Panc1 (cell line): Measurements from ENCODE around the gene GRK2. TPM values are rescaled to one million over a fixed set of nuclear protein-coding genes. Genes with fewer than 3 reads are reported as not detected.

ENCODE experiments used
- ATAC-seq: fragments of 200-7000 bp; cut with Tn5 transposase; 2 replicates; pipeline ENCODE4 v1.9.1; 2020; ENCODE audit warnings: mild to moderate bottlenecking, moderate library complexity
- BruUV-seq: library from RNA; stranded (reverse); fragments of 400-500 nt; replicated peaks from 2 replicates; lab custom pipeline; 2021; lab: Mats Ljungman, UMichigan
- CTCF ChIA-PET: fragments of 300-600 bp; sonication (Branson Sonifier 250); formaldehyde crosslinking; loops from one replicate; lab custom pipeline; 2022; ENCODE audit warnings: antibody characterized with exemption; lab: Charles Lee
- POLR2A ChIA-PET: fragments of 300-600 bp; sonication (Branson Sonifier 250); formaldehyde crosslinking; loops from one replicate; lab custom pipeline; 2022; ENCODE audit warnings: antibody characterized with exemption; lab: Charles Lee
- DNase-seq: peaks from one replicate; pipeline ENCODE4 v3.0.0-alpha.2; 2010; ENCODE audit warnings: low read depth, low spot score
- H3K27ac ChIP-seq: 2 replicates; pipeline ENCODE4 v1.5.1; 2011; ENCODE audit warnings: mild to moderate bottlenecking, low read length, inconsistent platforms
- H3K27me3 ChIP-seq: fragments of 200-500 bp; sonication (Bioruptor generic); 2 replicates; pipeline ENCODE4 v1.6.0; 2014; ENCODE audit warnings: low read length, inconsistent platforms; ENCODE audit not compliant: control insufficient read depth, insufficient read depth
- H3K36me3 ChIP-seq: fragments of 200-500 bp; sonication (Bioruptor generic); 2 replicates; pipeline ENCODE4 v1.5.1; 2014; ENCODE audit warnings: inconsistent platforms, mild to moderate bottlenecking, low read length, moderate library complexity; ENCODE audit not compliant: control insufficient read depth, insufficient read depth
- H3K4me1 ChIP-seq: 2 replicates; pipeline ENCODE4 v1.5.1; 2011; ENCODE audit warnings: inconsistent platforms, mild to moderate bottlenecking, low read length, moderate library complexity; ENCODE audit not compliant: control insufficient read depth, insufficient read depth
- H3K4me3 ChIP-seq, 2 experiments: 2 replicates each; pipeline ENCODE4 v1.5.1; 2011 to 2012; ENCODE audit warnings: low read depth in 2 of 2, low read length in 2 of 2, mild to moderate bottlenecking in 2 of 2, inconsistent platforms in 1 of 2, moderate library complexity in 1 of 2
- H3K9me3 ChIP-seq: fragments of 200-500 bp; sonication (Bioruptor generic); 2 replicates; pipeline ENCODE4 v1.5.1; 2014; ENCODE audit warnings: low read depth, mild to moderate bottlenecking, inconsistent platforms, low read length, moderate library complexity; ENCODE audit not compliant: control insufficient read depth, insufficient read depth
- CTCF ChIP-seq: fragments of 450-650 bp; IDR thresholded peaks from 2 replicates; pipeline ENCODE4 v1.5.1; 2017; ENCODE audit warnings: mild to moderate bottlenecking
- POLR2AphosphoS5 ChIP-seq: IDR thresholded peaks from 2 replicates; pipeline ENCODE4 v1.6.1; 2012; ENCODE audit warnings: mild to moderate bottlenecking, low read depth, low read length, moderate library complexity
- REST ChIP-seq, 2 experiments: IDR thresholded peaks; 2 replicates each; pipeline ENCODE4 v1.6.1; 2011 to 2012; ENCODE audit warnings: low read depth in 2 of 2, control low read depth in 1 of 2, low read length in 1 of 2, mild to moderate bottlenecking in 1 of 2, moderate library complexity in 1 of 2; ENCODE audit not compliant: insufficient read depth in 1 of 2
- SIN3A ChIP-seq: IDR thresholded peaks from 2 replicates; pipeline ENCODE4 v1.6.1; 2012; ENCODE audit warnings: low read depth, mild to moderate bottlenecking, low read length, moderate library complexity, borderline replicate concordance; ENCODE audit not compliant: insufficient read depth
- TCF7L2 ChIP-seq: IDR thresholded peaks from 2 replicates; pipeline ENCODE4 v1.6.1; 2011; ENCODE audit warnings: mild to moderate bottlenecking, low read depth, low read length, inconsistent platforms
- in situ Hi-C: cut with HindIII; loops from 2 replicates; pipeline ENCODE4 v1.10.0; 2016; ENCODE audit warnings: low sequenced_read_pairs, low pct_unique_long_range_greater_than_20kb
- intact Hi-C: fragments of 100-400 bp; cut with micrococcal nuclease; formaldehyde crosslinking; loops from one replicate; pipeline ENCODE4 v1.10.0; 2022; ENCODE audit not compliant: unreplicated experiment
- total RNA-seq: library from RNA; stranded (reverse); gene quantifications from one replicate; pipeline ENCODE4 v1.2.1, GENCODE V29; 2021; ENCODE audit not compliant: unreplicated experiment

The GRK2 gene
- total RNA-seq, 1 experiment from 2014 or later, result 103 TPM

GRCh38 chr11:67303835-67304411, 37.6 kb downstream of the GRK2 start:
- peak; percentile 5 for ATAC-seq
- in situ Hi-C loops, result no loop called here

GRCh38 chr11:67304511-67305113, 38.3 kb downstream of the GRK2 start:
- Histone ChIP-seq H3K4me3 (peak overlapping the region; percentile 74 to 85), H3K4me1 (peaks cover 27% of the 10 kb centered on the region), H3K36me3 (no peaks in the 10 kb centered on the region; the same call in 1 of the 2 replicates), H3K27ac (peak overlapping the region; percentile 83), H3K9me3 (no peaks in the 10 kb centered on the region), H3K27me3 (no peaks in the 10 kb centered on the region)
- CTCF ChIA-PET, result no interaction called here
- in situ Hi-C loops (no loop called here), intact Hi-C loops (no loop called here)
- BruUV-seq, result TSS peak; percentile 54
- DNase-seq (no peak), ATAC-seq (no peak)
- POLR2A ChIA-PET, result interaction anchor here (0.7 kb wide), 1 partner anchor 47 kb away, joined by 3 read pairs; no protein-coding TSS in a partner anchor
- TF ChIP-seq CTCF, result no peak
- no peak for TF ChIP-seq REST (IDR thresholded peaks at IDR 0.05; ENCODE audit: insufficient read depth in 1 of 2, low read depth in 2 of 2, low read length in 1 of 2)
- no peak for TF ChIP-seq POLR2AphosphoS5
- TF ChIP-seq SIN3A, result no peak

More at GRCh38 chr11:67303835-67304411, 37.6 kb downstream of the GRK2 start:
- ChIA-PET CTCF (interaction anchor here (2.3 kb wide), 1 partner anchor 14 kb away, joined by 8 read pairs; no protein-coding TSS in a partner anchor), POLR2A (no interaction called here)
- Histone ChIP-seq H3K36me3 (no peaks in the 10 kb centered on the region; the same call in 1 of the 2 replicates), H3K4me3 (peak overlapping the region; percentile 74 to 85), H3K4me1 (peaks cover 27% of the 10 kb centered on the region), H3K9me3 (no peaks in the 10 kb centered on the region), H3K27ac (peak overlapping the region; percentile 83), H3K27me3 (no peaks in the 10 kb centered on the region)
- no TSS peak for BruUV-seq
- no peak for DNase-seq
- TF ChIP-seq POLR2AphosphoS5 (no peak), TCF7L2 (no peak), SIN3A (no peak), REST (IDR thresholded peaks at IDR 0.05; ENCODE audit: insufficient read depth in 1 of 2, low read depth in 2 of 2, low read length in 1 of 2) (no peak), CTCF (no peak)
- intact Hi-C loops, result no loop called here
